ENCODE measurements around the gene EMILIN2.

Gene EMILIN2

GRCh38 chr18:2878656-2879330, 32.0 kb downstream of the EMILIN2 start:
- DNase-seq (ENCODE audit: low read depth in 3 of 3) = no peak

GRCh38 chr18:2879889-2880288, 33.1 kb downstream of the EMILIN2 start:
- no peak for DNase-seq (ENCODE audit: low read depth in 3 of 3)

- no peak for DNase-seq (ENCODE audit: low read depth in 3 of 3)
Observed at GRCh38 chr18:2880473-2880872, 33.7 kb downstream of the EMILIN2 start.

DNA sequence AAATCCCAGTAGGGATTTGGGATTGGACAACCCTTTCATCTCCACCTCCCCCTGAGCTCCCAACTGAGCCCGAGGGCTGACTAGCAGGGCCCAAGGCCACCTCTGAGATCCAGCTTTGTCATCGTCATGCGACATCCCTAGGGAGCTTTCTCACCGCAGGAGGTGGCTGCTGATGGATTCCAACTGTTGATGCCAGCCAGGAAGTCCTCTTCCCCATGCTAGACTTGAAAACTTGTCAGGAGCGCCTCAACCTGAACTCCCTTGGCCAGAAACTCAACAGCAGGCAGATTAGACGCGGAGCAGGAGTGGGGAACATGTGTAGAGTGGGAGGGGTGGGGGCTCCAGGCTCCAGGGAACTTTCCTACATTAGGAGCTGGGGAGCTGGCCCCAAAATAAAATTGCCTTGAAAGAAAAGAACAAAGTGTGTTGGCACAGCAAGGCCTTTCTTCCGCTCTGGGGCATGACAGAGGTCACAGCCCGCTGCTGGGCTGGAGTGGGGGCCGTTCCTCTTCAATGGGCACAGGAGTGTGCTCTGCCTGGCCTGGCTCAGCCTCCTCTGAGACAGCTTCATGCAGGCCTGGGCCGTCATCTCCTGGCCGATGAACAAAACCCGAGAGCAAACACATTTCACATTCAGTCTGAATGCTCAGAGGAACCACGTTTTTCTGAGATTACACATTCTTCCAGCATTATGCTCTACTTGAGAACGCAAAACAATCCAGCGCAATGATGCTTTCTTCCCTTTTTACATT, 34.5 kb downstream of the EMILIN2 start:
- DNase-seq (ENCODE audit: low read depth in 3 of 3) = no peak

DNA sequence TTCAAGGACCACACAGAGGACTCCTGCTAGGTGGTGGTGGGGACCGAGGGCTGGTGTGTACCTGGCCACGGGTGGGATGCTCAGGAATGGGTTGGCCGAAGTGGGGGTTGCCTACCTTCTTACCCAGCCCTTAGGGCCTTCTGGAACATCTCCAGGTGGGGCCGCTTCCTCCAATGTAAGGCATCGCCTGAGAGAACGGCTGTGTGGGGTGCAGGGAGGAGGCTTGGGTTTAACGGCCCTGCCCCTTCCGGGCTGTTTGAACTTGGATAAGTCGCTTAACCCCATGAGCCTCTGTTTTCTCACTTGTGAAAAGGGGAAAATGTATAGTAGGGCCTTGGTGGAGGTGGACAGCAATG, 35.0 kb downstream of the EMILIN2 start:
- DNase-seq (ENCODE audit: low read depth in 3 of 3) = no peak

DNA sequence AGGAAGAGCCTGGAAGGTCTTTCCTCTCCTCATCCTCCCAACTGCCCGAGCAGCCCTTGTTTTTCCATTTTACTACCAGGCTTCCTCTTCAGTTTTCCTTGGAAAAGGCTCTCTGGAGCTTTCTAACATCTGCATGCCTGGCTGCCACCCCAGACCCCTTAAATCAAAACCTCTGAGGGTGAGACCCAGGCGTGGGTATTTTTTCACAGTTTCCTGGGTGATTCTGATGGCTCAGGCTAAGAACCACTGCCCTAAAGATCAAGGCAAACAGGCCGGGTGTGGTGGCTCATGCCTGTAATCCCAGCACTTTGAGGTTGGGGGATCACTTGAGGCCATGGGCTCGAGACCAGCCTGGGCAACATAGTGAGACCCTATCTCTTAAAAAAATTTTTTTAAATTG, 35.4 kb downstream of the EMILIN2 start:
- no peak for DNase-seq (ENCODE audit: low read depth in 3 of 3)

DNA sequence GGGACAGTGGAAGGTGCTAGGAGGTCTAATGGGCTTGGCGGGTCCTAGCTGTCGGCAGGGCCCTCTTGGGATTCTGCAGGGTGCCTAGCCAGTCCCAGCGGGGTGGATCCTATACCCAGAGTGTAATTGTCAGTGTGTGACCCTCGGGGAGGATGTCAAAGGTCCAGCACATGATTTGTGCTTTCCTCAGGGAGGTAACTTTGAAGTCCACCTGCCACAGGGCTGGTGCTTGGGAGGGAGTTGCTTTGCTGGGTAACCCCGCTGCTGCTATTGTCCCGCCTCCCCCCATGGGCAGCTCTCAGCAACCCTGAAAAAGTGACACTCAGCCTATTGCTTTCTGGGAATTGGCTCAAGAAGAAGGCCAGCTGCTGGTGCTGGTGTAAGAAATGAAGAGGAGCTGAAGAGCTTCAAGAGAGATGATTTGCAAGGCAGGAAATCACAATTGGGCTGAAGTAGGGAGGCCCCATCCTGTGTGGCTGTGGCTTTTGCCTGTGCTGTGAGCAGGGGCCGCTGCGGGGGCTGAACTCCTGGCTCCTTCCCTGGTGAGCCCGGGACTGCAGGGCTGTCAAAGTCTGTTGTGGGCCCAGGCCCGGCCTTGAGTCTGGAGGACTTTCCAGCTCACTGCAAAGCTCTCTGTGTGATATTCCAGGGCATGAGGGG, 36.4 kb downstream of the EMILIN2 start:
- peak in 1 of 3 experiments; percentile 44 for DNase-seq (ENCODE audit: low read depth in 3 of 3)

DNA sequence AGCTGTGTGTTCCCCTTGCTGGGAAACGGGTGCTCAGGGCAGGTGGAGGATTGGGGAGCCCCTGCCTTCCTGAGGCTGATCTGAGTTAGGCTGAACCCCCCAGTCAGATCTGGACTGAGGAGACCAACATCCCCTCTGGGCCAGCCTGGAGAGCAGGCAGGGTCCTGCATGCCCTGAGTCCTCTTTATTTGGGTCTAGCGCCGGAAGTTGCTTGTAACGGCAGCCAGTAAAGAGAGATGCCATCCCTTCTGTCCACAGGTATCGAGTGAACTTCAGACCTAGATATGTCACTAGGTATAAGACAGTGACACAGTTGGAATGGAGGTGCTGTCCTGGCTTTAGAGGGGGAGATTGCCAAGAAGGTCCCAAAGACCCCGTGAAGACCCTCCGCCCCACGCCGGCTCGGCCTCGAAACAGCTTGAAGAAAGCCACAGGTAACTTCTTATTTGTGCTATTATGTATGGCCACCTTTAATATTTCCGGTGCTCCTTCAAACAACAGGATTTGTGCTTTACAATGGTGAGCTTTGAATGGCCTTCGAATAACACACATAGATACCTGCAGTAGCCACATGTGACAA, 38.0 kb downstream of the EMILIN2 start:
- DNase-seq (ENCODE audit: low read depth in 3 of 3) = no peak

- no peak for DNase-seq (ENCODE audit: low read depth in 3 of 3)
Observed at GRCh38 chr18:2887470-2887869, 40.7 kb downstream of the EMILIN2 start.

DNA sequence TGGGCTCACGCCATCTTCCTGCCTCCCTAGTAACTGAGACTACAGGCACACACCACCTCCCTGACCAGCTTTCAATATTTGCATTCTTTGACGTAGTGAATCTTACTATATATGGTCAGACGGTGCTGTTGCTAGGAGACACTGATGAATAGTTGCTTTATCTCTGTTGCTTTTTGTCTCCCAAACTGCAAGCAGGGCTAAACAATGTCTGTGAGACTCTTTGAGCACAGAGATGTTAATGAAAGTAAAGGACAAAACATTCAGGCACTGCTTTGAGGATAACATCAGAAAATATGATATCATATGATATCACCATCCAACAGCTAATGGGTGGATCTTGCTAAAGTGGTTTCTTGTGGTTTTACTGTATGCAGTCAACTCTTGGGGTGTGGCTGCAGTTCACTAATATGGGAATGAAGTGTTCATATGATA, 43.0 kb downstream of the EMILIN2 start:
- DNase-seq (ENCODE audit: low read depth in 3 of 3) = no peak

- DNase-seq (ENCODE audit: low read depth in 3 of 3) = no peak
Observed at GRCh38 chr18:2890606-2891005, 43.8 kb downstream of the EMILIN2 start.

DNA sequence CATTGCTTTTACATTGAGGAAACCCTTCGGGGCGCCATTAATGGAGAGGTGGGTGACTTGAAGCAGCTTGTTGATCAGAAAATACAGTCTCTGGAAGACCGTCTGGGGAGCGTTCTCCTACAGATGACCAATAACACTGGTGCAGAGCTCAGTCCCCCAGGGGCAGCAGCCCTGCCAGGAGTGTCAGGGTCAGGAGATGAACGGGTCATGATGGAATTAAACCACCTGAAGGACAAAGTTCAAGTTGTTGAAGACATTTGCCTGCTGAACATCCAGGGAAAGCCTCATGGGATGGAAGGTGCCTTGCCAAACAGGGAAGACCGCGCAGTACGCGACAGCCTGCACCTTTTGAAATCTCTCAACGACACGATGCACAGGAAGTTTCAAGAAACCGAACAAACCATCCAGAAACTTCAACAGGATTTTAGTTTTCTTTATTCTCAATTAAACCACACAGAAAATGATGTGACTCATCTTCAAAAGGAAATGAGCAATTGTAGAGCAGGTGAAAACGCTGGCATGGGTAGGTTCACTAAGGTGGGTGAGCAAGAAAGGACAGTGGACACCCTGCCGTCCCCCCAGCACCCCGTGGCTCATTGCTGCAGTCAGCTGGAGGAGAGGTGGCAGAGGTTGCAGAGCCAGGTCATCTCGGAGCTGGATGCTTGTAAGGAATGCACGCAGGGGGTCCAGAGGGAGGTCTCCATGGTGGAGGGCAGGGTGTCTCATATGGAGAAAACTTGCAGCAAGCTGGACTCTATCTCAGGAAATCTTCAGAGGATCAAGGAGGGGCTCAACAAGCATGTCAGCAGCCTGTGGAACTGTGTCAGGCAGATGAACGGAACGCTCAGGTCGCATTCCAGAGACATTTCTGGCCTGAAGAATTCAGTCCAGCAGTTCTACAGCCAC, 45.0 kb downstream of the EMILIN2 start:
- DNase-seq (ENCODE audit: low read depth in 3 of 3) = no peak

GRCh38 chr18:2893056-2893455, 46.2 kb downstream of the EMILIN2 start:
- DNase-seq (ENCODE audit: low read depth in 3 of 3) = no peak

GRCh38 chr18:2893676-2894075, 46.9 kb downstream of the EMILIN2 start:
- no peak for DNase-seq (ENCODE audit: low read depth in 3 of 3)

GRCh38 chr18:2894131-2894840, 47.5 kb downstream of the EMILIN2 start:
- DNase-seq (ENCODE audit: low read depth in 3 of 3) = no peak

- no peak for DNase-seq (ENCODE audit: low read depth in 3 of 3)
Observed at GRCh38 chr18:2894841-2895370, 48.1 kb downstream of the EMILIN2 start.

DNA sequence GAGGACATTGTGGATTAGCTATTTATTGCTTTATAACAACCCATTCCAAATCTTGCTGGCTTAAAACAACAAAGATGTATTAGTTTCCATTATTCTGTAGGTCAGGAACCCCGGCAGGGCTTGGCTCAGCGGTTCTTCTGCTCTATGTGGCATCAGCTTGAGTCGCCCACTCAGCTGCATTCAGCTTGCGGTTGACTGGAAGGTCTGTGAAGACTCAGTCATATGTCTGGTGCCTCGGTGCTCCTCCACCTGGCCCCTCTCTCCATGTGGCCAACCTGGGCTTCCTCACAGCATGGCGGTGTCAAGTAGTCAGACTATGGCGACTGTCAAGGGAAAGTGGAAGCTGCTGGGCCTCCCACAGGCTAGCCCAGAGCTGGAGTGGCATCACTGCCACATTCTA, 48.6 kb downstream of the EMILIN2 start:
- no peak for DNase-seq (ENCODE audit: low read depth in 3 of 3)

DNA sequence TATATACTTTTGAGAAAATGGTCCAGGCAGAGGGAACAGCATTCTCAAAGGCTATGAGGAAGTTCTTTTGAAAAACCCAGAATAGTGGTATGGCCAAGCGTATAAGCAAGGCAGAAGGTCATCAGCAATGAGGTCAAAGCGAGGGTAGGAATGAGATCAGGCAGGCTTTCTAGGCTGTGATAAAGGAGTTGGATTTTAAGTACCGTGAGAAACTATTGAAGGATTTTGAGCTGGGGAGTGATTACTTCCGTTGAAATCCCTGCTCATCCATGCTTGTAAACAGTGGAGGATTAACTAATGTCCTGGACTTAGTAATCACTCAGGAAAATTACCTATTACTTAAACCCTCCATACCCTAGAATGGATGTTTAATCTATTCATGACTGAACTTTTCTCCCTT, 50.2 kb downstream of the EMILIN2 start:
- no peak for DNase-seq (ENCODE audit: low read depth in 3 of 3)

DNA sequence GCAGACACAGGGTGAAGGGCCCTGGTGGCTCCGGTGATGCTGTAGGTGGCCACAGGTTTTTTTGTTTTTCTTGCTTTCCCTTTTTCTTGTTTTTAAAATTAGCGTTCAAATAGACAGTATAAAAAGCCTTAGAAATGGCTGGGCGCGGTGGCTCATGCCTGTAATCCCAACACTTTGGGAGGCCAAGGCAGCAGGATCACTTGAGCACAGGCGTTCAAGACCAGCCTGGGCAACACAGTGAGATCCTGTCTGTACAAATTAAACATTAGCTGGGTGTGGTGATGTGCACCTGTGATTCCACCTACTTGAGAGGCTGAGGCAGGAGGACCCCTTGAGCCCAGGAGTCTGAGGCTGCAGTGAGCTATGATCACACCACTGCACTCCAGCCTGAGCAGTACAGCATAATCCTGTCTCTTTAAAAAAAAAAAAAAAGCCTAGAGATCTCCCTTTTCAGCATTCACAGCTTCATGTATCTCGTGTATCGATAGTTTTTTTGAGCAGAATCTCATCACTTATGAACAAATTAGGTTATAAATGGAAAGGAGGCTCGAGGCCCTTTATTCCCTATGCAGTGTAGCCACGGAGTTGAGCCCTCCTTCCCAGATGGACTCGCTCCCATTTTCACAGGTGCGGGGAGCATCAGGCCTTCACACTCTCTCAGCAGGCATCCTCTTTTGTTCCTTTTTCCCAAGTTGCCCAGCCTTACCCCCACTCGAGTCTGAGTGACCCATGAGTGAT, 50.8 kb downstream of the EMILIN2 start:
- no peak for DNase-seq (ENCODE audit: low read depth in 3 of 3)

DNA sequence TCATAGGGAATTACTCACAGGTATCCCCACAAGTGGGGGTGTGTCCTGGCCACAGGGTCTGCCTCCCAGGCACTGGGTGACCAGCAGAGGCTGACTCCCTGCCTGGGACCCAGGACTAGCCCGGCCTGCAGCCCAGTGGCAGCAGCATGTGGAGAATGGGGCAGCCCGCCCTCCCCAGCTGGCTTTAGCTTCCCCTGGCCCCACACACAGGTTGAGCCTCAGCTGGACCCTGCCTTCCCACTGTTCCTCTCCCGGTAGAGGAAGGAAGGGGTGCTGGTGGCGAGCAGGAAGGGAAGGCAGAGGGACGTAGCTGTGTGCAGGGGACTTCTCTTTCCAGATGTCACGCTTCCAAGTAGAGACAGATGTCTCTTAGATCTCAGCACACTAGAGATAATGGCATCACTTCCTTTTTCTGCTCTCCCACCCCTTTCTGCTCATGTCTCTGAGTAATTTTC, 51.4 kb downstream of the EMILIN2 start:
- DNase-seq (ENCODE audit: low read depth in 3 of 3) = no peak
